Left renal pelvis (tissue), 4 donors: ENCODE measurements around the gene HSD11B2. TPM values are rescaled to one million over a fixed set of nuclear protein-coding genes. Genes with fewer than 3 reads are reported as not detected.

Source experiments
- DNase-seq, 4 donors: peaks; one replicate each; pipeline ENCODE4 v3.0.0-alpha.2; 2013; ENCODE audit warnings: low read depth in 4 of 4, low spot score in 3 of 4
- polyA plus RNA-seq, 4 donors: library from polyadenylated mRNA; unstranded; fragments of 120-200 nt; gene quantifications; one replicate each; pipeline ENCODE4 v1.2.1, GENCODE V29; 2013; ENCODE audit not compliant: insufficient read length in 4 of 4

HSD11B2 gene
- polyA plus RNA-seq, 4 donors, result 16.5 to 74.4 (median 45.6) TPM

DNA sequence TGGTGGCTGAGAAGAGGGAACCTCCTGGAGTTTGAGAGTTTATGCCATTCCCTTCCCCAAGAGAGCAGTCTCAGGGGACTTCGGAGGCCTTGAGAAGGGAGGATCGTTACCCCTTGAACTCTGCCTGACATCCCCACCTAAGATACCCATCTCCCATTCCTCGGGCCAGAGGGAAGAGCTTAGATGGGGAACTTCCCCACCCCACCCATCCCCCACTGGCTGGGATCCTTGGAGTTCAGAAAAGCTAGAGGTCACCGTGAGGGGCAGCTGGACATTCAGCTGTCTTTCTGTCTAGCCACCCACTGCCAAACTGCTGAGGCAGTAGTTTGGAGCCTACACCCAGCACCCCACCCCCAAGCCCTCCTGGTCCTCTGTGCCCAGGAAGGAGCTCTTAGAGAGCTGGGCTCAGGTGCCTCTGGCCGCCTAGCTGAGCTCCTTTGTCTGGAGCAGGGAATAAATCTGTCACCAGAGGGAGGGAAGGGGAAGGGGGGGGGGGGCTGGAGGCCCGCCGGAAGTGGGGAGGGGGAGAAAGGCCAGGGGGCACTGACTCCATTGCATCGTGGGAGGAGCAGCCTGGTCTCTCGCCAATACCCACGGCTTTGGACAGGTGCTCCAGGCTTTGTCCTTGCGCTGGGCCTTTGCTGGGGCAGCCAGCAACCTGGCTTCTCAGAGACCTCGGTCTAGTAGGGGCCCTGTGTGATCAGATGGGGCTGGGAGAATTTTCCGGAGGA, 1.0 kb downstream of the HSD11B2 start:
- DNase-seq, result no peak

DNA sequence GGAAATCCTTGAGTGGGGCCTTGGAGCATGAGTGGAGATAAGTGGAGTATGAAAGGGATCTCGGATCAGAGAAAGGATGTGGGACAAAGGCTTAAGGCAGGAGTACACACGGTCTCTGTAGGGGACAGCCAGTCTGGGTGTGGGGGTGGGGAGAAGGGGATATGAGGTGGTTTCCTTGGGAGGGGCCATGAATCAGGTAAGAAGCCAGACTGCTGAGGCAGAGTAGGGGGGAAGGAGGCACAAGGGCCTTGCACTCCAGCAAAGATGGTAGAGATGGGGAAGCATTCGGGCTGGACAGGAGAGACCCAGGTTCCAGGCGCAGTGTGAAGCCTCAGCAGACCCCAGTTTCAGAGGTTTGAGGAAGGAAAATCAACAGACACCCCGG, 1.6 kb downstream of the HSD11B2 start:
- DNase-seq, result no peak

DNA sequence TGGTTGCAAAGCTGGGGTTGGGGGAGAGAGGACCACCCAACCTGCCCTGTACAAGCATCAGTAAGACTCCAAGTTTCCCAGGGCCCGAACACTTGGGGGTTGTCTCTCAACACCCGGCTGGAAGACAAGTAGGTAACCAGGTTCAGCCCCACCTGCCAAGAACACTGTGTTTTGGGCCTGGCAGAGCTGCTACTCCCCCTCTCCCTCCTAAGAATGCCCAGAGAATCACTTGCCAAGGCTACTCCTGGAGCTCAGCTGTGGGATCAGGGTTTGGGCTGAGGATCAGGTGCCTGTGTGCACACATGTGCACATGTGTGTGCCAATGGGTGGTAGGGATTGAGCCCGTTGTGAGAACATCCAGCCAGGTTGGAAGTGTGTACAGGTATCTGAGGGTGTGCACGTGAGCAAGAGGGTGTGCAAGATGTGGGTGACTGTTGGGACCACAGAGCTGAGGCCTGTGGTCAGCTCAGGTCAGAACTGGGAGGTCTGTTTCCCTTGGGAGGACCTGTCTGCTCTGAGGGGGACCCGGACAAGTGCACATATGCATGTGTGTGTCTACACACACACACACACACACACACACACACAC, 2.3 kb downstream of the HSD11B2 start:
- DNase-seq, result no peak

DNA sequence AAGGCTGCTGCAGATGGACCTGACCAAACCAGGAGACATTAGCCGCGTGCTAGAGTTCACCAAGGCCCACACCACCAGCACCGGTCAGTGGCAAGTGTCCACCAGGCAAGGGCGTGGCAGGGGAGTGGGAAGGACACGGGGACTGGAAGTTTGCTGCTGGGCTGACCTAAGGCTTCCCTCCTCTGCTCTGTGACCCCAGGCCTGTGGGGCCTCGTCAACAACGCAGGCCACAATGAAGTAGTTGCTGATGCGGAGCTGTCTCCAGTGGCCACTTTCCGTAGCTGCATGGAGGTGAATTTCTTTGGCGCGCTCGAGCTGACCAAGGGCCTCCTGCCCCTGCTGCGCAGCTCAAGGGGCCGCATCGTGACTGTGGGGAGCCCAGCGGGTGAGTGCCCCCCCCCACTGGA, 4.8 kb downstream of the HSD11B2 start:
- no peak for DNase-seq

DNA sequence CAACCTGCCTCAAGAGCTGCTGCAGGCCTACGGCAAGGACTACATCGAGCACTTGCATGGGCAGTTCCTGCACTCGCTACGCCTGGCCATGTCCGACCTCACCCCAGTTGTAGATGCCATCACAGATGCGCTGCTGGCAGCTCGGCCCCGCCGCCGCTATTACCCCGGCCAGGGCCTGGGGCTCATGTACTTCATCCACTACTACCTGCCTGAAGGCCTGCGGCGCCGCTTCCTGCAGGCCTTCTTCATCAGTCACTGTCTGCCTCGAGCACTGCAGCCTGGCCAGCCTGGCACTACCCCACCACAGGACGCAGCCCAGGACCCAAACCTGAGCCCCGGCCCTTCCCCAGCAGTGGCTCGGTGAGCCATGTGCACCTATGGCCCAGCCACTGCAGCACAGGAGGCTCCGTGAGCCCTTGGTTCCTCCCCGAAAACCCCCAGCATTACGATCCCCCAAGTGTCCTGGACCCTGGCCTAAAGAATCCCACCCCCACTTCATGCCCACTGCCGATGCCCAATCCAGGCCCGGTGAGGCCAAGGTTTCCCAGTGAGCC, 5.8 kb downstream of the HSD11B2 start:
- no peak for DNase-seq

DNA sequence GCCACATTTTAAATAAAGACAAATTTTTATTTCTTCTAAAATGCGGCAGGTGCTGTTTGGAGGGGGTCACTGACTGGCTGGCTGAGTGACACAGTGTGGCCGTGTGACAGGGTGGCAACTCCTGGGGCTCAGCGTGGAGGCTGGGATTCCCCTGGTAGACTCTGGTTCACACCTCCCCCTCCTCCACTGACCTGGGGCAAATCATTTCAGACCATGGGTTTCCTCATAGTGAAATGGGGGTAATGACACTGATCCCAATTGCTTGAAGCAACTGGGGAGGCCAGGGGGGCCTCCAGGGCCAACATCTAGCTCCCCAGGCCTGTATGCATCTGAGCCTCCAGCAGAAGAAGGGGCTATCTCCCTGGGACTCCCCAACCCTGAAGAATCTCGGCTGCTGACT, 6.6 kb downstream of the HSD11B2 start:
- DNase-seq, result no peak

DNA sequence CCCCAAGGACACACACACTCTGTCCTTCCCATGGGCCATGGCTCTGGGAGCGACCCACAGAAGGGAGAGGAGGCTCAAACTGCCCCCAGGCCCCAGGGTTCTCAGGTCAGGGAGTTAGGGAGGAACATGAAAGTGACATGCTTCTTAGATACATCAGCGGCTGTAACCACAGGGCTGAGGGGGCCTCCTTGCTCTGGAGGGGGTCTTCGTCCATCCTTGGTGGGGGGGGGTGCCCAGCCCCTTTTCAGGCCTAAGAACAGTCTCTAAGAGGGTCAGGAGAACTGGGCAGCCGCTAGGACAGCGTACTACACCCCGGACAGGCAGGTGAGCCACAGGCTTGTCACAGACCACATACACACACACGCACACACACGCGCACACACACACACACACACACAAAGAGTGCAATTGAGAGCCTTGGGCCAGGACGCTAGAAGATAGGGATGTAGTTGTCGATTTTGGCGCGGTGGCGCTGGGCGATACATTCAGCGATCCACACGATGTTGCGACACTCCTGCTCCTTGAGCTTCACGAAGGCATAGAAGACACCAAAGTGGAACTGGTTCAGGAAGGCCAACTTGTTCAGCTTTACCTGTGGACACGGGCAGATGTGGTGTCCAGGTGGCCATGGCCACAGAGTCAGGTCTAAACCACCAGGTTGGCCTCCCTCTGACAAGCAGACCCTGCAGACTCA, 7.3 kb downstream of the HSD11B2 start:
- no peak for DNase-seq

DNA sequence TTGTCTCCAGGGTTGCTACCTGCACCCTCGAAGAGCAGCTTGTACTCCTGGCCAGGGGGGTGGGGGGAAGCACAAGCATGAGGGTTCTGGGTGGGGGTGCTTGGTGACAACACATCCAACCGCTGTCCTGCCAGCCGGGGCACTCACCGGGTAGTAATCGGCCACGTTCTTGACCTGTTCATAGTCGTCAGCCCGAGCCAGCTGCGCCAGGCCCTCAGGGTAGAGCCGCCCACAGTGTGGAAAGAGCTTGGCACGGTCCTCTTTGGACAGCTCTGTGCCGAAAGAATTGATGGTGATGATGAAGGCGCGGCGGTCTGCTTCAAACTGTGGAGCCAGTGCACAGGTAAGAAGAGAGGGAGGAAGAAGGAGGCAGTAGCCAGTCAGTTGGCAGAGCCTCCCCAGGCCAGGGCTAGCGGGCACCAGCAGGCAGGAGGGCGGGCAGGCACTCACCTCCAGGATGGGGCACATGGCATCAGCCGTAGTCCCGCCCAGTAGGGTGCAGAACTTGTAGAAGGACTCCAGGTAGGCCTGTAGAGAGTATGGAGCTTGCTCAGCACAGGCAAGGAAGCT, 8.0 kb downstream of the HSD11B2 start:
- no peak for DNase-seq

DNA sequence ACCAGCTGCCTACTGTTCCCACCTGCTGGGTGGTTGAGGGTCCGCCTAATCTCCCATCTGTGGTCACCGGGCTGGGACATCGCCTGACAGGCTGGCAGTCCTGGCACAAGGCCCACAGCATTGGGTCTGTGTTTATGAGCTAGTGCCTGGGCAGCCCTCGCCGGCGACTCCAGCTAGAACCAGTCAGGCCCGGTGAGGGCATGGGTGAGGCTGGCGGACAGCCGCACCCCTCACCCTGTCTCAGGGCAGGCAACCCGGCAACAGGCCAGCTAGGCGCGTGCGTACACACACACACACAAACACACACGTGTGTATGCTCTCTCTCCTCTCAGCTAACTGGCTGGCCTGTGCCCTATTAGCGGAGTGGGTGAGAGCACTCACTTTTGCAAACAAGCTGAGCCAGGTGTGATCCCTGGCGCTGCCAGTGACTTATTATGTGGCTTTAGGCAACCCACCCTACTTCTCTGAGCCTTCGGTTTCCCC, 10.4 kb downstream of the HSD11B2 start:
- DNase-seq, result peak in 1 of 4 donors; percentile 40

DNA sequence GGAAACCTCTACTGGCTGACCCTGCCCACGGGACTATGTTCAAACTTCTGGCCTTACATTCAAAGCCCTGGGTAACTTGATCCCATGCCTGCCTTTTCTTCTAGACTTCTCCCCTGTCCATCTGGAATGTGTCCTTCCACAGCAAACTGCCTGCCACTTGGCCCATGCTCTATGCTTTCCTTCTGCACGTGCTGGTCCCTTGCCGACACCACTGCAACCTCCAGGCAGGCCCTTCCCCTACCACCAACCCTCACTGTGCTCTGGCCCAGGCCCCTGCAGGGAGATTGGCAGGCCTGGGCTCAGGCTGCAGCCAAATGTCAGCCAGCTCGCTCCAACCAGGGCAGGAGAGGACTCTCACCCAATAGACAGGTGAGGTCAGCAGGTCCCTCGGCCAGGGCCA, 11.0 kb downstream of the HSD11B2 start:
- DNase-seq, result no peak

DNA sequence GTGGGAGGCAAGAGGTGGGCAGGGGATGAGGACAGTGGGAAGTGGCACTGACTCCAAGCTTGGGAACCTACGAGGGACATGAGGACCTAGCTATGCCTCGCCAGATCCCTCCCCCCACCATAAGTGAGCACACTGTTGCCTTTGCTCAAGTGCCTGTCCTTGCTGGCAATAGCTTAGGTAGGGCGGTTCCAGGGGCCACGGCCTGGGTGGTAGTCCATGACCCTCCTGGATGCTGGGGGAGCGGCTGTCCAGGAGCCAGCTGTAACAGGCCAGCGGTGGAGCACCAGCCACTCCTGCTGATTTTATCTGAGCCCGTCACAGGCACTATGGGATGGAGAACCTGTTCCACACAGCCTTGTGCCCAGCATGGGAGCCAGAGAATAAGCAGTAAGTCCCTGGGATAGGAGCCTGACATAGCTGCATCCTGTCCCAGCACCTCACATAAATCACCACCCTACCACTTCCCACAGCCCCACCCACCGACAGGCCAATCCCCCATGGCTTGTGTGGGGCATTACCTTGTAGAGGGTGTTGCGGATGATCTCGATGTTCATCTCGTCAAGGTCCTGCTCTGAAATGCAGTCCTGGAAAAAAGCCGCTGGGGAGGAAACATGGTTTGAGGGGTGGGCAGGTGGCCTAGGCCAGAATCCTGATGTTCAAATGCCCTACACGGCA, 11.8 kb downstream of the HSD11B2 start:
- no peak for DNase-seq

DNA sequence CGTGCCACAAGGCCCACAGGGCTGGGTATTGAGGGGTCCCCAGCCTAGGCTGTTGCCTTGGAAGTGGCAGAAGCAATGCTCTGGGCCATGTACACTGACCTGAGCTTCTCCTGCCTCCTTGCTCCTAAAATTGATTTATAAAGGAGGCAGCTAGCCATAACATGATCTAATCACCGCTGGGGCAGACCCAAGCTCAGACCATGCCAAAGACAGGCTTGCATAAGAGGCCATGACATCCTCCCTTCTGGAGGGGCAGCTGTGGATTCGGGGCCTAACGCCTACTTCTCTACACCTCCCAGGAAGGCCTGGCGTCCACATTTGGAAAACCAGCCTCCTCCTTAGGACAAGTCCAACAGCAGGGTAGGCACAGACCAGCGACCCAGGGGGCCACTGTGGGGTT, 12.3 kb downstream of the HSD11B2 start:
- no peak for DNase-seq

DNA sequence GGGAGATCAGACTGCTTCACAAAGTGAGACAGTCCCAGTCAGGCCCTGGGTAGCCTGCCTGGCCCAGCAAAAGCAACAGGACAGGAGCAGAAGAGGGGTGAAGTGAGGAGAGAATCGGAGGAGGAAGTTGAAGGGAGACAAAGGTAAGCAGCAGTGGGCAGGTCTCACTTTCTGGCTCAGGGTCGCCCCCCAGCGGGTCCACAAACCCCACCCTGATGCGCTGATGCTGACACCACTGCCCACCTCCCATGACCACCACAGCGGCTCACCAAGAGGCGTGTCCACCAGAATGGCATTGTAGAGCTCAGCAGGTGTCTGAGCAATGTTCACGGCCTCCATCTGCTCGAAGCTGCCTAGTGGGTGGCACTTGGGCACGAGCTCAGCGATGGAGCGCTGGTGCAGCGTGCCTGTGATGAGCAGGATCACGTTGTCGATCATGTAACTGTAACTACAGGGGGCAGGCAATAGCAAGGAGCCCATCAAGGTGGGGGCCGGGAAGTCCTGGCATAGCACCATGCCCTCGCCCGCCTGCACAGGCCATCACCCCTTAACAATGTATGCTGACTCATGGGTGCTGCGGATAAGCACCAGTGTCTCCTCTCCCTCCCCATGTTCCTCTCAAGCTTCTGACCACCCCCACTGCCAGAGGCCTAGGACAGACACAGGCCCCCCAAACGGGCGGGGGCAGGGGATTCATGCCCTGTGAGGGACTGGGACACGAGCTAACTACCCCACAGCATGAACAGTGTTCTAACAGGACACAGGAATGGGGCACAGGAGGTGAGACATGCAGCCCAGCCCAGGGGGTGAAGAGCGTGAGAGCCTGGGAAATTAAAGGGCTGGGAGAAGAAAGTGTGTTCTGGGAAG, 13.6 kb downstream of the HSD11B2 start:
- no peak for DNase-seq

DNA sequence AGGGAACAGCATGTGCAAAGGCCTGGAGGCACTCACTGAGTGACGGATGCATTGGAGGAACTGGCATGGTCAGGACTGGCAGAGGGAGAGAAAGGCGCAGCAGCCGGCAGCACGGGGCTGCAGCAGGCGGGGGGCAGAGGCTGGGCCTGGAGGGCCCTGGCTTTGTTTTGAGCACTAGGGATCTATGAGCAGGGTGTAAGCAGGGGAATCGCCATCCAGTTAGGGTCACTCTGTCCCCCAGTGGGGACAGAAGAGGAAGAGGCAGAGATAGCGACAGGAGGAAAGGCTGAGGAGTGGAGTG, 14.2 kb downstream of the HSD11B2 start:
- DNase-seq, result no peak

DNA sequence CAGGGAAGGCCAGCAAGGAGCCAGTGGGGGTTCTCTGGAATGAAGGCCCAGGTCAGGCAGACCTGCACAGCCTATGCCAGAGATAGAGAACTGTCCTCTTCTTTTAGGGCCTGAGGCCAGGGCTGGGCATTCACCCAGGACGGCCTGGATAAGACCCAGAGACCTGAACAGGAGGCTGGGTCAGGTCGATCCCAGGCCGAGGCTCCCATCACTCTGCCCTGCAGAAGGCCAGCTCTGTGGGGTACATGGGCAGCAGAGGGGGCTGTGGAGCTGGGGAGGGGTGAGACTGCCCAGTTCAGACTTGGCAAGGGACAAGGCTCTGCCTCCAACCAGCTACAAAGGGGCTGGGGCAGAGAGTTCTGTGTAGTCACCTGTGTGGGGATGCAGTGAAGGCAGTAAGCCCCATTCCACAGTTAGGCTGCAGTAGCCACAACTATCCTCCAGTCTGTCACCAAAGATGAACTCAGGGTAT, 14.6 kb downstream of the HSD11B2 start:
- no peak for DNase-seq

DNA sequence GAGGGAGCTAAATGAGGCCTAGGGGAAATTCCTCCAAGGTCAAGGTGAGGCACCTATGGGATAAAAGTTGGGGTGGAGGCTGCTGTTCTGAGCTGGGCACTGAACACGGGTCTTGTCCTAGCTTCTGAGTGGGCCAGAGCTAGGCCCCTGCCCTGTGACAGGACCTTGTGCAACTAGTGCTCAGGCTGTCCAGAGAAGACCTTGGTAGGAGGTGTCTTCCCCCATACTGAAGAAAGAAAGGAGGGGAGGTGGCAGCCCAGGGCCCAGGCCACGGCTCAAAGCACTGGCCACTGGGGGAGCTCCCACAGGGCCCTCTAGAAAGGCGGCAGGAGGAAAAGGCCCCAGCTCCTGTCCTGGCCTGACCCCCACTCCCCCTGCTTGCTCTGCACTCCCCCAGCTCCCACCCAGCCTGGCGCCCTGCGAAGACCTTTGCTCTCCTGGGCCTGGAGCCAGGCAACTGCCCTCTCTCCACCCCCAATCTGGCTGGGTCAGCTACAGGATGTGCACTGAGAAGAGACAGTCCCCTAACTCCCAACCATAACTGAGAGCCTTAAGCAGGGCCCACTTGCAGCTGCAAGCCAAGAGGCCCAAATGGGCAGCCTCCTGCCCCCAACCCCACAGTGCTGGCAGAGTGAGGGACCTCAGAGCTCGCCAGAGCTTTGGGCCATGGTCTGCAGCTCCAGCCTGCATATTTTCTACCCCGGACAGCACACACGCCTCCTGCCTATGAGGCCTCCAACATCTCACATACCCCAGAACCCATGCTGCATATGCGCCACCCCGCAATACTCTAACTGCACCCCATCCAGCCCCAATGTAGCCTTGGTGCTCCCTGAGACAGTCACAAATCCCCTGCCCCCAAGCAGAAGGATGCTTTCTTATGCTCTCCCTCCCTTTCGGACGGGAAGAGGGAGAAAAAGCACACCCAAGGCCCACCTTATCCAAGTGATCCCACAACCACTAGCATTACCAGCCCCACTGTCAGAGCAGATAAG, 15.3 kb downstream of the HSD11B2 start:
- no peak for DNase-seq

DNA sequence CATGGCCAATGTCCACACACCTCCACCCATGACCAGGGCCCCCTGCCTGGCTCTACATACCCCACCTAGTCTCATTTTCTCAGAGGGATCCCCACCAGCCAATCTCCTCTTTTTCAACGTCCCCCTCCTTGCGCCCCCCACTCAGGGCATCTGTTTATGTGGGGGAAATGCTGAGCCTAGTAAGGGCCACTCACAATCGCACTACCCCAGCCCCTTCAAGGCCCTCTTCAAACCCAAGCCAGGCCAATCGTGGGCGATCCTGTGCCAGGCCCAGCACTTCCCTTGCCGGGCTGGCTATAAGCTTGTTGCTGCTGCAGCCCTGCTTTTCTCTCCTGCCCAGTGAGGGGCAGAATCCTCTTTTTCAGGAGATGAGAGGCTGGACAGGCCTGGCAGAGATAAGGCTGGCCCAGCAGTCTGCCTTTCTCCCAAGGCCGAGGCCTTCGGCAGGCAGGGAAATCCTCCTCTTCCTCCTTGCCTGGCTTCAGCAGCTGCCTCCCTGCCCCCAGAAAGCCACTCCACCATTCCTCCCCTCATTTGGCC, 16.1 kb downstream of the HSD11B2 start:
- DNase-seq, result no peak

DNA sequence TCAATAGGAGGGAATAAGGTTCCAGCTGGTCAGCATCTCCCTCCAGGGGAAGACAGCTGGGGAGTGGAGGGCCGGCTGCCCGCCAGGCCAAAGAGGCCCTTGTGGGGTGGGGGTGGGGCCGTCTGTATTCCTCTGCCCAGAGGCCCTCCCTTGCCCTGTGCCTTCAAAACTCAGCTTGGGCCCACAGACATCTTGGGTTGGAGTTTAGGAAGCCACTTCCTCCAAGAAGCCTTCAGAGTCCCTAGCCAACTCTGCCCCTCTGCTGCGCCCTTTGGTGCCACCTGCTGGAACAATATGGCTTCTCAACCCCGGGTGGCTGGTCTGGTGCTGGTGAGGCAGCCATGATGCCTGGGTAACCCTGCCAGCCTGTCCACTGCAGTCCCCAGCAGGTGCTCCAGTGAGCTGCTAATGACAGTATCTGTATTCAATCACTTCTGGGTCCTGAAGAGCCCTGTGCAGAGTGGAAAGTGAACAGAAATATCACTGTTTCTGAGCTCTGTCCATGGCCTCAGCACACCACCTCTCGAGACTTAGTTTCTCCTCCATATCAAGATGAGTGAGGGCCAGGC, 16.7 kb downstream of the HSD11B2 start:
- peak in 1 of 4 donors; percentile 48 for DNase-seq
